ENCODE measurements around the gene PATL1. TPM values are rescaled to one million over a fixed set of nuclear protein-coding genes. Genes with fewer than 3 reads are reported as not detected.

Gene PATL1
- total and polyA plus RNA-seq, 2 experiments from 2014 or later = 8.5 to 12.5 TPM

DNA sequence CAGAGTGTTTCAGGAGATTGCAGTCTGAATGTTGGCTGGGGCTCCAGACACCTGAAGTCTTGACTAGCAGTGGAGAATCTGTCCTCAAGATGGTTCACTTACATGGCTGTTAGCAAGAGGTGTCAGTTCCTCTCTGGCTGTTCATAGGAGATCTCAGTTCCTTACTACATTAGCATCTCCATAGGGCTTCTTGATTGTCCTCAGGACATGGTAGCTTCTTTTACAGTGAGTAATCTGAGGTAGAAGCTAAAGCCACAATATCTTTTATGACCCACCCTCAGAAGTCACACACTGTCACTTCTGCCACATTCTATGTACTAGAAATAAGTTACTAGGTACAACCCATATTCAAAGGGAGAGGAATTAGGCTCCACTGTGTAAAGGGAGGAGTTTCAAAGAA, 10.5 kb upstream of the PATL1 start:
- no peaks in the 10 kb centered on the region for H4K20me1 ChIP-seq (ENCODE audit: insufficient read depth)
- H3K4me2 ChIP-seq (ENCODE audit: unreplicated experiment) = no peak overlapping the region
- no peak for DNase-seq
- H3K27me3 ChIP-seq (replicated peaks; ENCODE audit: insufficient read depth) = no peaks in the 10 kb centered on the region
- no peaks in the 10 kb centered on the region for H3K9me3 ChIP-seq (ENCODE audit: low read depth)
- no peak overlapping the region for H3K4me3 ChIP-seq
- no peaks in the 10 kb centered on the region for H3K9me2 ChIP-seq (ENCODE audit: insufficient read depth)
- no peak overlapping the region for H2AFZ ChIP-seq
- no peak overlapping the region for H3K27ac ChIP-seq
- peaks cover 7% of the 10 kb centered on the region for H3K4me1 ChIP-seq (ENCODE audit: insufficient read depth)
- H3K36me3 ChIP-seq (ENCODE audit: low read depth) = no peaks in the 10 kb centered on the region
- no peak for TF ChIP-seq EZH2phosphoT487 (IDR thresholded peaks at IDR 0.05; ENCODE audit: insufficient read depth, low read depth)
- TF ChIP-seq EZH2 (IDR thresholded peaks at IDR 0.05; ENCODE audit: insufficient read depth, poor library complexity, severe bottlenecking) = no peak
- H3K9ac ChIP-seq = no peak overlapping the region
- no peaks in the 10 kb centered on the region for H3K79me2 ChIP-seq (ENCODE audit: insufficient read depth)
- in situ Hi-C loops (cut with MboI) = loop anchor here (25.0 kb wide), 1 partner anchor 492 kb away; no protein-coding TSS in a partner anchor
- no peaks in the 10 kb centered on the region for H3F3A ChIP-seq (ENCODE audit: insufficient read depth)

DNA sequence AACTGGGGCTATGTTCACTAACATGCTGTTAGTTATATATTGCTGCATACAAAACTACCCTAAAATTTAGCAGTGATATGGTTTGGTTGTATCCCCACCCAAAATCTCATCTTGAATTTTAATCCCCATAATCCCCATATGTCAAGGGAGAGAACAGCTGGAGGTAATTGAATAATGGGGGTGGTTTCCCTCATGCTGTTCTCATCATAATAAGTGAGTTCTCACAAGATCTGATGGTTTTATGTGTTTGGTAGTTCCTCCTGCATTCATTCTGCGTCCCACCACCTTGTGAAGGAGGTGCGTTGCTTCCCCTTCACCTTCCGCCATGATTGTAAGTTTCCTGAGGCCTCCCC, 10.0 kb upstream of the PATL1 start:
- H3K27me3 ChIP-seq (replicated peaks; ENCODE audit: insufficient read depth) = no peaks in the 10 kb centered on the region
- H4K20me1 ChIP-seq (ENCODE audit: insufficient read depth) = no peaks in the 10 kb centered on the region
- no peaks in the 10 kb centered on the region for H3K9me2 ChIP-seq (ENCODE audit: insufficient read depth)
- no peaks in the 10 kb centered on the region for H3K79me2 ChIP-seq (ENCODE audit: insufficient read depth)
- in situ Hi-C loops (cut with MboI) = loop anchor here (25.0 kb wide), 1 partner anchor 491 kb away; no protein-coding TSS in a partner anchor
- H3K4me1 ChIP-seq (ENCODE audit: insufficient read depth) = peaks cover 7% of the 10 kb centered on the region
- H3K36me3 ChIP-seq (ENCODE audit: low read depth) = no peaks in the 10 kb centered on the region
- no peak for TF ChIP-seq EZH2 (IDR thresholded peaks at IDR 0.05; ENCODE audit: insufficient read depth, poor library complexity, severe bottlenecking)
- no peak for TF ChIP-seq EZH2phosphoT487 (IDR thresholded peaks at IDR 0.05; ENCODE audit: insufficient read depth, low read depth)
- no peak overlapping the region for H3K27ac ChIP-seq
- no peak overlapping the region for H3K9ac ChIP-seq
- H2AFZ ChIP-seq = 0 out of 2 replicates have a peak overlapping the region, but pooled peaks have one; percentile 64
- 74 to 83% methylated on average over 3 of the region's 3 CpGs for WGBS, 2 experiments (ENCODE audit: low coverage in 1 of 2, low lambda C conversion rate in 2 of 2, missing lambda C conversion rate in 2 of 2)
- no peak overlapping the region for H3K4me3 ChIP-seq
- no peaks in the 10 kb centered on the region for H3K9me3 ChIP-seq (ENCODE audit: low read depth)
- no peak for DNase-seq
- no peak overlapping the region for H3K4me2 ChIP-seq (ENCODE audit: unreplicated experiment)
- H3F3A ChIP-seq (ENCODE audit: insufficient read depth) = no peaks in the 10 kb centered on the region

DNA sequence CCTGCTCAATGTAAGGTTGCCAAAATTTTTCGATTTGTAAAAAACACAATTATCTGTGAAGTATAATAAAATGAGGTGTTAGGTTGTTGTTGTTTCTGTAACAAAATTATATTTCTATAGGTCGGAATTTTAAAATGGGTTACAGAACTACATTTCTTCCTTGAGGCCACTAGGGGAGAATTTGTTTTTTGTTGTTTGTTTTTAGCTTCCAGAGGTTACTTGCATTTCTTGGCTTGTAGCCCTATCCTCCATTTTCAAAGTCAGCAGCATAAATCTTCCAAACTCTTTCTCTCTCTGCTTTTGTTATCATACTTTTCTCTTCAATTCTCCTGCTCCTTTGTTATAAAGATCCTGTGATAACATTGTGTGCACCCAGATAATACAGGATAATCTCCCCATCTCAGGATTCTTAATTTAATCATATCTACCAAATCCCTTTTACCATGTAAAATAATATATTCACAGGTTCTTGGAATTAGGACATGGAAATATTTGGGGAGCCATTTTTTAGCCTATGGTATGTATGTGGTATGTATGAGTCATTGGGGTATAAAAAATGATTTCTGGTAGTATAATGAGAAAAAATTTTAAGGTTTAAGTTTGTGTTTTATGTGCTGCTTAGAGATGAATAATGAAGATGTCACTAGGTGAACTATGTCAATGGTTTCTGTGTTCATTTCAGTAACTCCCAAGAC, 9.4 kb upstream of the PATL1 start:
- in situ Hi-C loops (cut with MboI) = loop anchor here (25.0 kb wide), 1 partner anchor 491 kb away; no protein-coding TSS in a partner anchor

DNA sequence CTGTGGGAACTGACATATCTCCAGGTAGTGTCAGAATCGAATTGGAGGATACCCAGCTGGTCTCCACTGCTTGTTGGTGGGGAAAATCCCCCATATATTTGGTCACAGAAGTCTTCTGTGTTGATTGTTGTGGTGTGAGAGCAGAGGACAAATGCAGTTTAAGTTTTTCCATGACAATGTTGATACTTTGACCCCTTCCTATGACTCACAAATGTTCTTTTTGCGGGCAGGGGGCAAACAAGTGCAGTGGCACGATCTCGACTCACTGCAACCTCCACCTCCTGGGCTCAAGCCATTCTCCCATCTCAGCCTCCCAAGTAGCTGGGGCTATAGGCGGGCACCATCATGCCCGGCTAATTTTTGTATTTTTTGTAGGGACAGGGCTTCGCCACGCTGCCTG, 7.4 kb upstream of the PATL1 start:
- 79 to 82% methylated on average over 8 of the region's 8 CpGs for WGBS, 2 experiments (ENCODE audit: low coverage in 1 of 2, low lambda C conversion rate in 2 of 2, missing lambda C conversion rate in 2 of 2)
- Histone ChIP-seq H3K9ac (no peak overlapping the region), H2AFZ (no peak overlapping the region), H3K27ac (no peak overlapping the region), H3K4me3 (no peak overlapping the region), H3F3A (ENCODE audit: insufficient read depth) (no peaks in the 10 kb centered on the region), H3K9me2 (ENCODE audit: insufficient read depth) (no peaks in the 10 kb centered on the region), H3K27me3 (replicated peaks; ENCODE audit: insufficient read depth) (no peaks in the 10 kb centered on the region), H3K9me3 (ENCODE audit: low read depth) (no peaks in the 10 kb centered on the region), H3K79me2 (ENCODE audit: insufficient read depth) (no peaks in the 10 kb centered on the region), H3K4me1 (ENCODE audit: insufficient read depth) (peaks cover 7% of the 10 kb centered on the region), H3K4me2 (ENCODE audit: unreplicated experiment) (no peak overlapping the region), H4K20me1 (ENCODE audit: insufficient read depth) (no peaks in the 10 kb centered on the region), H3K36me3 (ENCODE audit: low read depth) (no peaks in the 10 kb centered on the region)
- DNase-seq = no peak
- TF ChIP-seq EZH2 (IDR thresholded peaks at IDR 0.05; ENCODE audit: insufficient read depth, poor library complexity, severe bottlenecking) = no peak
- no peak for TF ChIP-seq EZH2phosphoT487 (IDR thresholded peaks at IDR 0.05; ENCODE audit: insufficient read depth, low read depth)
- in situ Hi-C loops (cut with MboI) = loop anchor here (25.0 kb wide), 1 partner anchor 489 kb away; no protein-coding TSS in a partner anchor

More for the DNA sequence above, 9.4 kb upstream of the PATL1 start:
- H3K27me3 ChIP-seq (replicated peaks; ENCODE audit: insufficient read depth) = no peaks in the 10 kb centered on the region
- H3K4me1 ChIP-seq (ENCODE audit: insufficient read depth) = peaks cover 7% of the 10 kb centered on the region
- no peaks in the 10 kb centered on the region for H3K9me2 ChIP-seq (ENCODE audit: insufficient read depth)
- TF ChIP-seq EZH2phosphoT487 (IDR thresholded peaks at IDR 0.05; ENCODE audit: insufficient read depth, low read depth) = no peak
- TF ChIP-seq EZH2 (IDR thresholded peaks at IDR 0.05; ENCODE audit: insufficient read depth, poor library complexity, severe bottlenecking) = no peak
- no peaks in the 10 kb centered on the region for H3F3A ChIP-seq (ENCODE audit: insufficient read depth)
- no peaks in the 10 kb centered on the region for H3K36me3 ChIP-seq (ENCODE audit: low read depth)
- no peak overlapping the region for H3K4me3 ChIP-seq
- no peak overlapping the region for H3K4me2 ChIP-seq (ENCODE audit: unreplicated experiment)
- DNase-seq = peak; percentile 46
- peak overlapping the region; percentile 64; the same call in 1 of the 2 replicates for H2AFZ ChIP-seq
- no peaks in the 10 kb centered on the region for H3K9me3 ChIP-seq (ENCODE audit: low read depth)
- no peaks in the 10 kb centered on the region for H4K20me1 ChIP-seq (ENCODE audit: insufficient read depth)
- 71 to 77% methylated on average over 2 of the region's 2 CpGs for WGBS, 2 experiments (ENCODE audit: low coverage in 1 of 2, low lambda C conversion rate in 2 of 2, missing lambda C conversion rate in 2 of 2)
- H3K9ac ChIP-seq = no peak overlapping the region
- H3K27ac ChIP-seq = no peak overlapping the region
- no peaks in the 10 kb centered on the region for H3K79me2 ChIP-seq (ENCODE audit: insufficient read depth)
